ENCODE measurements around the gene SLC6A1. TPM values are rescaled to one million over a fixed set of nuclear protein-coding genes. Genes with fewer than 3 reads are reported as not detected.
"Not testable (repeated sequence)": the region's sequence is repeated elsewhere in the genome, so short reads cannot be mapped to it uniquely, and the experiment has no call there.

Gene SLC6A1
- total RNA-seq, 1 donor from 2014 or later, result 2.0 TPM

- H3K36me3 Mint-ChIP-seq (ENCODE audit: low read depth), result peaks cover 2% of the 10 kb centered on the region
- H3K4me3 Mint-ChIP-seq (ENCODE audit: unreplicated experiment), result no peak overlapping the region
- no peak for DNase-seq (ENCODE audit: low spot score)
- H3K27ac Mint-ChIP-seq (ENCODE audit: unreplicated experiment), result no peak overlapping the region
- H3K9me3 Mint-ChIP-seq (ENCODE audit: low read depth), result no peaks in the 10 kb centered on the region
- H3K27me3 Mint-ChIP-seq (ENCODE audit: low read depth), result peaks cover 2% of the 10 kb centered on the region
- H3K4me1 Mint-ChIP-seq (ENCODE audit: low read depth), result no peaks in the 10 kb centered on the region
- TF ChIP-seq CTCF (IDR thresholded peaks at IDR 0.05), result no peak
These were observed 81.5 kb downstream of the SLC6A1 start for GRCh38 chr3:11074011-11074410.

DNA sequence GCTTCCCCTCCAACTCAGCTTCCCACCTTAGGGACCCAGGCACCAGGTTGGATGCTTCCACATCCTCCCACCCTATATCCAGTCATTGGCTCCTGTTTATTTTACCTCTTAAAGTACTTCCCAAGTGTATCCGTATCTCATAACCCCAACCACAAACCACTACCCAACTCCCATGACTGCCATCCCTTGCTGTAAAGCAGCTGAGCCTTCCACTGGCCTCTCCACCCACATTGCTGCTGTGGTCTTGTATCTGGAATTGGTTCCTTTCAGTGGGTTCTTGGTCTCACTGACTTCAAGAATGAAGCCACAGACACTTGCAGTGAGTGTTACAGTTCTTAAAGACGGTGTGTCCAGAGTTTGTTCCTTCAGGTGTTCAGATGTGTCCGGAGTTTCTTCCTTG lies 81.9 kb downstream of the SLC6A1 start:
- H3K4me1 Mint-ChIP-seq (ENCODE audit: low read depth), result no peaks in the 10 kb centered on the region
- no peak for TF ChIP-seq CTCF (IDR thresholded peaks at IDR 0.05)
- H3K36me3 Mint-ChIP-seq (ENCODE audit: low read depth), result peaks cover 2% of the 10 kb centered on the region
- H3K9me3 Mint-ChIP-seq (ENCODE audit: low read depth), result no peaks in the 10 kb centered on the region
- H3K4me3 Mint-ChIP-seq (ENCODE audit: unreplicated experiment), result no peak overlapping the region
- no peak for DNase-seq (ENCODE audit: low spot score)
- H3K27ac Mint-ChIP-seq (ENCODE audit: unreplicated experiment), result no peak overlapping the region
- H3K27me3 Mint-ChIP-seq (ENCODE audit: low read depth), result peaks cover 2% of the 10 kb centered on the region

GRCh38 chr3:11075122-11075521 lies 82.6 kb downstream of the SLC6A1 start:
- not testable (repeated sequence) for H3K27ac Mint-ChIP-seq (ENCODE audit: unreplicated experiment); H3K4me1 Mint-ChIP-seq (ENCODE audit: low read depth); H3K27me3 Mint-ChIP-seq (ENCODE audit: low read depth); H3K9me3 Mint-ChIP-seq (ENCODE audit: low read depth); DNase-seq (ENCODE audit: low spot score); H3K36me3 Mint-ChIP-seq (ENCODE audit: low read depth); H3K4me3 Mint-ChIP-seq (ENCODE audit: unreplicated experiment)

- DNase-seq (ENCODE audit: low spot score), result no peak
- Mint-ChIP-seq H3K4me3 (ENCODE audit: unreplicated experiment) (no peak overlapping the region), H3K36me3 (ENCODE audit: low read depth) (peaks cover 2% of the 10 kb centered on the region), H3K9me3 (ENCODE audit: low read depth) (no peaks in the 10 kb centered on the region), H3K4me1 (ENCODE audit: low read depth) (peaks cover 9% of the 10 kb centered on the region), H3K27me3 (ENCODE audit: low read depth) (peaks cover 2% of the 10 kb centered on the region), H3K27ac (ENCODE audit: unreplicated experiment) (no peak overlapping the region)
- no peak for TF ChIP-seq CTCF (IDR thresholded peaks at IDR 0.05)
These were observed 84.2 kb downstream of the SLC6A1 start for GRCh38 chr3:11076711-11077110.

DNA sequence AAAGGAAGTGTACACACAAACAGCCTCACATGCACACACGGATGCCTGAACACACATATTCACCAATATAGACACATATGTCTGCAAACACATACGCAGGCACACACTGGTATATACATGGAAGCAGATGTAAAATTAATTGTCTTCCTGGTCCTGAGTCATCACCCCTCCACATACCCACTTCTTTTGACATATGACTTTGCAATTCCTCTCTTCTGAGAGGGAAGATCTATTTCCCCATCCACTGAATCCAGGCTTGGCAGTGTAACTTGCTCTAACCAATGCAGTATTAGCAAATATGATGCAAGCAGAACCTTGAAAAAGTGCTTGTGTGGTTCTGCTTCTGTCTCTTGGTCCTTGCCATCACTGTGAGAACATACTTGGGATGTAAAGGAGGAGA lies 84.9 kb downstream of the SLC6A1 start:
- DNase-seq (ENCODE audit: low spot score), result no peak
- Mint-ChIP-seq H3K4me3 (ENCODE audit: unreplicated experiment) (no peak overlapping the region), H3K4me1 (ENCODE audit: low read depth) (peaks cover 9% of the 10 kb centered on the region), H3K9me3 (ENCODE audit: low read depth) (no peaks in the 10 kb centered on the region), H3K36me3 (ENCODE audit: low read depth) (peaks cover 2% of the 10 kb centered on the region), H3K27ac (ENCODE audit: unreplicated experiment) (no peak overlapping the region), H3K27me3 (ENCODE audit: low read depth) (peaks cover 2% of the 10 kb centered on the region)
- TF ChIP-seq CTCF (IDR thresholded peaks at IDR 0.05), result no peak

DNA sequence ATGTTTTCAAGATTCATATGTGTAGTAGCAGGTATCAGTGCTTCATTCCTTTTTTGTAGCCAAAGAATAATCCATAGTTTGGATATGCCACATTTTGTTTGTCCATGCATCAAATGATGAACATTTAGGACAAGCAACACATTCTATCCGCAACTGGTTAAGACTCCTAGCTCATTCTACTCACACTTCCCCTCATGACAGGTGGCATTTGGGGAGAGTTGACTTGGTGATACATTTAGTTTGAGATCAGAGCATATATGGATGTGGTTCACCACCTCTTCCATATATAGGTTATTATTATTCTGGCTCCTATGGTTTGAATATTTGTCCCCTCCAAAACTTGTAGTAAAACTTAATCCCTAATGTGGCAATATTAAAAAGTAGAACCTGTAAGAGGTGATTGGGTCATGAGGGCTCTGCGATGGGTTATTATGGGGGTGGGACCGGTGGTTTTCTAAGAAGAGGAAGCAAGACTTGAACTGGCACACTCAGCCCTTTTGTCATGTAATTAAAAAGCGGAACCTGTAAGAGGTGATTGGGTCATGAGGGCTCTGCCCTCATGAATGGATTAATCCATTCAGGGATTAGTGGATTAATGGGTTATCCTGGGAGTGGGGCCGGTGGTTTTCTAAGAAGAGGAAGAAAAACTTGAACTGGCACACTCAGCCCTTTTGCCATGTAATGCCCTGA lies 86.4 kb downstream of the SLC6A1 start:
- TF ChIP-seq CTCF (IDR thresholded peaks at IDR 0.05), result no peak
- no peak overlapping the region for H3K27ac Mint-ChIP-seq (ENCODE audit: unreplicated experiment)
- H3K27me3 Mint-ChIP-seq (ENCODE audit: low read depth), result peaks cover 2% of the 10 kb centered on the region
- no peak for DNase-seq (ENCODE audit: low spot score)
- peaks cover 2% of the 10 kb centered on the region for H3K36me3 Mint-ChIP-seq (ENCODE audit: low read depth)
- H3K4me1 Mint-ChIP-seq (ENCODE audit: low read depth), result peaks cover 11% of the 10 kb centered on the region
- H3K9me3 Mint-ChIP-seq (ENCODE audit: low read depth), result no peaks in the 10 kb centered on the region
- H3K4me3 Mint-ChIP-seq (ENCODE audit: unreplicated experiment), result no peak overlapping the region

Data from chondrocyte (in vitro differentiated cells).